CD4-positive, alpha-beta T cell treated with Interleukin-10 for 1 hour (primary cell): Measurements from ENCODE around the gene ADGRV1.
"Not testable (repeated sequence)": the region's sequence is repeated elsewhere in the genome, so short reads cannot be mapped to it uniquely, and the experiment has no call there.

Experiments
- DNase-seq: peaks from one replicate; pipeline ENCODE4 v3.0.0-alpha.2; 2020

Gene ADGRV1

DNA sequence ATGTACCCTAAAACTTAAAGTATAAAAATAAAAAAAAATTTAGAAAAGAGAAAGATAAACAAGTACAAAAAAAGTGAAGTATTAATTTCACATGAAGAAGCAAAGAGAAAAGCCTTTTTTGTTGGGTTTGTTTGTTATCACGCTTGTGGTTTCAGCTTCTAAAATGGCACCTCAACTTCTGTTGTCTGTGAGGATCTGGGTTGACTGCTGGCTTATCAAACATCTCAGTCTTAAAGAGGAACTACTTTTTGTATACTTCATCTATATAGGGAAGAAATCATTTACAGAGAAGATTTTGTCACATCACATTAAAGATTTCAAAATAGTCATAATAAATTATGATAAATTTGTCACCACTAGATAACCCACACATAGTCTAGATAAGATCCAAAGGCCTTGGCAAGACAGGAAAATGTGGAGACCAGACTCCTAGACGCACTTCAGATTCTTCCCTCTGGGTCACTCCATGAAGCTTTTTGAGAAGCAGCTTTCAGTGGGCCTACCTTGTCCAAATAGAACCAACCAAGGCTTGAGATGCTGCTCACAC, 8.8 kb upstream of the ADGRV1 start:
- DNase-seq, result no peak

DNA sequence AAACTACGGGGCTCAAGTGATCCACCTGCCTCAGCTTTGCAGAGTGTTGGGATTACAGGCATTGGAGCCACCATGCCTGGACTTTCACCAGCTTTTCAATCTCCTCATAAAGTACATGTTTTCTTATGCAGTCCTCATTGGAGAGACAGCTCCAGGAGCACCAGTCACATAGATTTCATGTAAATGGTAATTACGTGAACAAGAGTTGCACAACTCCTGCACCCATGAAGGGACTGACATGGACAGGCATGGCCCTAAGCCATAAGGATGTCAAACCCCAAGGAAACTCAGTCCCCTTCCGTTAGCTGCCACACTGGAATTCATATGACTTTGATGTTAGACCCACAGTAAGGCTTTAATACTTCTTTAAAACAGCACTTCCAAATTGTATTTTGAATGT, 7.6 kb upstream of the ADGRV1 start:
- DNase-seq, result no peak

DNA sequence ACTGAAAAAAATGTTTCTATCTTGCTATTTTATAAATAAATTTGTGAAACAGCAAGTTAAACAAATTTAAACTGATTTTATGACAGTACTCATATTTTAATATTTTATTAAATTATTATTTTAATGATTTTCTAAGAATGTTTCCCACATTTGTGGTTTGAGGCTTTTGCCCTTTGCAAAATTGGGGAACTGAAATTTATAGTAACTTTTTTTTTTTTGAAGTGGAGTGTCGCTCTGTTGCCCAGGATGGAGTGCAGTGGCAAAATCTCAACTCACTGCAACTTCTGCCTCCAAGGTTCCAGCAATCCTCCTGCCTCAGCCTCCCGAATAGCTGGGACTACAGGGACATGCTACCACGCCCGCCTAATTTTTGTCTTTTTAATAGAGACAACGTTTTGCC, 7.2 kb upstream of the ADGRV1 start:
- no peak for DNase-seq

DNA sequence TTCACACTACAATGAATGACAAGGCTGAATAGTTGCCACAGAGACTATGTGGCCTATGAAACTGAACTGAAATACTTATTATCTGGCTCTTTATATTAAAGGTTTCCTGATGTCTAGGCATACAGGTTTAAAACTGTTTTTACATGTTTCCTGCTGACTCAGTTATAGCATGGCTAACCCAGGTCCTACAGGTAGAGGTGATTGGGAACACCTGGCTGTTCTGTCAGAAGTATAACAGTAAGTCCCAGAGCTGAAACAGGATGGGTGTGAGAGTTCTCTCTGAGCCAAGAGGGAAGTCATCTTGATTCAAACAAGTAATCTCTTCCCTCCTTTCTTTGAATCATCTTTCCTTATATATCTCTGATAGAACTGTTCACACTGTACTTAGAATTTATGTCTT, 4.9 kb upstream of the ADGRV1 start:
- no peak for DNase-seq

DNA sequence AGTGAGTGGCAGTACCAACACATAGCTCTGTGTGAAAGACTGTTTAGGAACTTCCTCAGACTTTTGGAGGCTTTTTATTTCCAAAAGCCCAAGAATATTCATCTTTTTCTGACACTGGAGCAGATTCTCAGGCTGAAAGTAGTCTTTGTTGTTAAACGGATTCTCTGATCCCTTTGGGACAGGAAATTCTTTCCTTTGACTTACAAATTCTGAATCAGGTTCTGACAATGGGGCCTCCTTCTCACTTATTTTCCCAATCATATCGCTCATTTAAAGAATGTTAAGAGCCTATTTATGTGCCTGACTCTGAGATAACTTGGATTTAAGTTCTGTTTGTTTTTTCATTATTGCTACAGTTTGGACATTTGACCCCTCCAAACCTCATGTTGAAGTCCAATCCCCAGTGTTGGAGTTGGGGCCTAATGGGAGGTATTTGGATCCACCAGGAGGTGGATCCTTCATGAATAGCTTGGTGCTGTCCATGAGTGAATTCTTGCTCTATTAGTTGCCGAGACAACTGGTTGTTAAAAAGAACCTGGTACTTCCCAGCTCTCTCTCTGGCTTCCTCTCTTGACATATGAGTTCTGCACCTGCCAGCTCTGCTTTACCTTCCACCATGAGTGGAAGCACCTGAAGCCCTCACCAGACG, 4.1 kb upstream of the ADGRV1 start:
- no peak for DNase-seq

DNA sequence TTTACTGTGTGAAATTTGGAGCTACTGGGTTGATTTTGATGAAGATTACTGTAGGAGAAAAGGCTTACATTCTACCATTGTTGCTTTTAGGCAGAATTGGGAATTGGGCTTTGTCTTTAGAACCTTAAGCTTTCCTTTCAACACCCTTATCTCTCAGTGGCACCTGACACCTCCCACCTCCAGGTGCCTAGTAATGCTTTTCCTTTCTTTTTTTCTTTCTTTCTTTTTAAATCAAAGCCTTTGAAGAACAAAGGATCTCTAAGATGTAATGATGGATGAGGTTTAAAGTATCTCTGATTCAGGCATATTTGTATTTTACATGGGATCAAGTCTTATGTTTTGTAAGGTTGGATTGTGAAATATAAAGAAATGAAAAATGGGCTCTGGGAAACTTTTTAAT, 2.9 kb upstream of the ADGRV1 start:
- no peak for DNase-seq

DNA sequence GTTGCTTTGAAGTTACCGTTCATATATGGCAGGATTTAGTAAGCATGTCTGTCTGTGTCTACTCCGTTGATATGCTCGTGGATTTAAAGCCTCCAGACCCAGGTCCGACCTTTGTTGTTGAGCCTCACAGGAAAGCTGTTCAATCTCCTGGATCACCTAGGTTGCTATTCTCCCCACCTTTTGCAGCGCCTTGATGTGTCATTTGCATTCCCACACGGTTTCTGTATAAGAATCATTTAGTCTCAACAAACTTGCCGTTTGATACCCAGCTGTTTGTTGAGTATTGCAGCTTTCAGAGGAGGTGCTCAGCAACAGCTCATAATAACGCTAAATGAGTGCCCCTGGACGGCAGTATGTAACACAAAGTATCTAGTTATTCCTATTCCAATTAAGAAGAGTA, 1.2 kb upstream of the ADGRV1 start:
- no peak for DNase-seq

DNA sequence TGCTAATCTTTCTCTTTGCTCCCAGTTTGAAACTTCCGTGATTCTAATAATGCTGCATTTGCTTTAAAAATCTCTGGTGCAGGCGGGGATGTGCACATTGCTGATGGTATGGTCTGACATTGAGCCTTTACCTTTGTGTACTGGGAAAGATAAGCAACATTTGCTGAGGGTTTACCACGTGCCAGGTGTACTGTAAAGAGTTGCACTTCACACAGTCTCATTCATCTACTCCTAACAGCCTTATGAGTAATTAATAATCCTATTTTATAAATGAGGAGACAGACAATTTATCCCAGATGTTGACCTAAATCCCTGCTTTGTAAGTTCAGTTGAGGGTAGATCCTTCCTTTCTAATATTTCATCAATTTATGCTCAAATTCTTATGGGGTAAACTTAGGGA, 726 bp upstream of the ADGRV1 start:
- DNase-seq, result no peak

DNA sequence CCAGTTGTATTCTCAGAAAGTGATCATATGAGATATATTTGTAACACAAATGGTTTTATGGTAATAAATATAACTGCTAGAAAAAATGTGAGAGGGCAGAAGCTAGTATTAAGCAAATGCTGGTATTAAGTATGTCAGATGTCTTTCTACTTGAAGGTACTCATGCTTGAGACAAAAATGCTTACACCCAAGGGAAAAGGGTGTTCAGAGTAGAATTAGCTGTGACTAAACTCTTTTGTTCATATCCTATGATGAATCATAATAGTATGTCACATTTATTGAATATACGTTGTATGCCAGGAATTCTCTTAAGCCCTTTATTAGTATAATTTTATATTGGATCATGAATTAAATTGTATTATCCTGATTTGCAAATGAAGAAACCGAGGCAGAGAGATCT, 2.2 kb downstream of the ADGRV1 start:
- DNase-seq, result no peak

DNA sequence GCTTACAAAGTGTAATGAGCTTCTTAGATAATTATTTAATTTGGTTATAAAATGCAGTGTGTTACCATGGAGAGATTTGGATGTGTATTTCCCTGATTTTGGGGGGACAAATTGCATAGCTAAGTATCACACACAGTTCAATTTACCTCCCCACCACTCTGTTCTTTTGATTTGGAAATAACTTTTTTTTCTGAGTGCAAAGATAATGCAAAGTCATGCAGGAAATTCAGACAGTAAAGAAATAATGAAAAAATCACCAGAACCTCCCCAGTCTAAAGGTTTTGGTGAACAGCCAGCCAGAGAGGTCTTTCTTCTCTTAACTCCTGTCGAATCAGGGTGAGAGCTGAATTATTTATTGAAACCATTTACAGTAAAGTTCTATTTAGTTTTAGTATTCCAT, 3.2 kb downstream of the ADGRV1 start:
- DNase-seq, result no peak

DNA sequence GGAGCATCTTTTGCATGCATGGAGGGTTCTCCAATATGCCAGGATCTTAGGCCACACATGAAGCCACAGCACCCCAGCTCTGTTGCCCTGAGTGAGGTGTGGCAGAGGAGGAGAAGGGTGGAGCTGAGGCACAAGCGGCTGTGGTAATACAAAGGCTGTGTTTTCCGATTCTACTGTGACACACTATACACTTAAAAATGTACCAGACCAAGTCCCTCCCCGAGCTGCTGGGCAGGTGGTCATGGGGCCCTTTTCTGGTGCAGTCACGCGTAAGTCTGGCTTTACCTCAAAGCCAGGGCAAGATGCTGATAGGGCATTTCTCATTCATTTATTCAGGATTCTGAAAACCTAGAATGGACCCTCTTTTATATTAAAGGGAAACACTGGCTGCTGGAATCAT, 3.7 kb downstream of the ADGRV1 start:
- DNase-seq, result no peak

DNA sequence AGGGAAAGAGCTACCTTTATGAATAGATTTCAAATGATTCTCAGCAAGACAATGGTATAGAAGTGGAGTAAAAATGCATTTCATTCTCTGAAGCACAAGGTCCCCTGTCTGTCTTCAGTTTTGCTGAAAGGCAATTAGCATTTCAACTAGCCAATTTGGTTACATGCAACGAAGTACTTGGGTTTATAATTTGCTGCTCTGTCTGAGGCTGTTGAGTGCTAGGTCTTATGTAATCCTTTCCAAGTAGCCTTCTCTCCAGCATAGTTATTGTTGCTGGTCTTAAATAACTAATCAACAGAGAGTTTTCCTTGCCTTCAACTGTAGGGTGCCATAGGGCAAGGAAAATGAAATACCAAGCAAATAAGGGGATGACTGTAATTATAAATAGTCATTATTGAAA, 4.5 kb downstream of the ADGRV1 start:
- no peak for DNase-seq

DNA sequence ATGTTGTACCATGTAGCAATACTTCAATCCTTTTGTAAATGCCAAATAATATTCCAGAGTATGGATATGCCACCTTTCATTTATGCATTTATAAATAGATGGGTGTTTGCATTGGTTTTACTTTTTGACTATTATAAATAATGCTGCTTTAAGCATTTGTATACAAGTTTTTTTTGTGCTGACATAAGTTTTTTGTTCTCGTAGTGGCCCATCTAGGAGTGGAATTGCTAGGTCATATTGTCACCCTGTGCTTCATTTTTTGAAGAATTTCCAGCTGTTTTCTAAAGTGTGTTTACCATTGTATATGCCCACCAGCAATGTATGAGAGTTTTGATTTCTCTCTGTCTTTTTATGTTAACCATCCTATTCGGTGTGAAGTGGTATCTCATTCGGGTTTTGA, 6.9 kb downstream of the ADGRV1 start:
- DNase-seq, result no peak

DNA sequence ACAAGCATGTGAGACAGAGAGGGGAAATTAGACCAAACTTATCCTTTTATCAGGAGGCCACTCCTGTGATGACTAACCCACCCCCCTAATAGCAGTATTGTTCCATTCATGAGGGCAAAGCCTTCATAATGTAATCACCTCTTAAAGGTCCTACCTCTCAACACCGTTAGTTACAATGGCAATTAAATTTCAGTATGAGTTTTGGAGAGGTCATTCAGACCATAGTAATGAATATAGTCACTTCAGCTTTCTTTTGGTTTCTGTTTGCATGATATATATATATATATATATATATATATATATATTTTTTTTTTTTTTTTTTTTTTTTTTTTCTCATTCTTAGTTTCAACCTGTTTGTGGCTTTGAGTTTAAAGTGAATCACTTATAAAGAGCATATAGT, 10.5 kb downstream of the ADGRV1 start:
- DNase-seq, result no peak

DNA sequence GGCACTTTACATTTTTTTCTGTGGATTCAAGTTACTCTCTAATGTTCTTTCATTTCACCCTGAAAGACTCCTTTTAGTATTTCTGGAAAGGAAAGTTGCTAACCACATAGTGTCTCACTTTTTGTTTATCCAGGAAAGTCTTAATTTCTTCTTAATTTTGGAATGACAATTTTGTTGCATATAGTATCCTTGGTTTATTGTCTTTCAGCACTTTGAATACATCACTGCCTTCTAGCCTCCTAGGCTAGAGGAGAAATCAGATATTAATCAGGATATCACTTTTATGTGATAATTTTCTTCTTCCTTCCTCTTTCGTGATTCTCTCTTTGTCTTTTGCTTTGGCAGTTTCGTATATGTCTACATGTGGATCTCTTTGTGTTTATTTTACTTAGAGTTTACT, 11.4 kb downstream of the ADGRV1 start:
- DNase-seq, result no peak

DNA sequence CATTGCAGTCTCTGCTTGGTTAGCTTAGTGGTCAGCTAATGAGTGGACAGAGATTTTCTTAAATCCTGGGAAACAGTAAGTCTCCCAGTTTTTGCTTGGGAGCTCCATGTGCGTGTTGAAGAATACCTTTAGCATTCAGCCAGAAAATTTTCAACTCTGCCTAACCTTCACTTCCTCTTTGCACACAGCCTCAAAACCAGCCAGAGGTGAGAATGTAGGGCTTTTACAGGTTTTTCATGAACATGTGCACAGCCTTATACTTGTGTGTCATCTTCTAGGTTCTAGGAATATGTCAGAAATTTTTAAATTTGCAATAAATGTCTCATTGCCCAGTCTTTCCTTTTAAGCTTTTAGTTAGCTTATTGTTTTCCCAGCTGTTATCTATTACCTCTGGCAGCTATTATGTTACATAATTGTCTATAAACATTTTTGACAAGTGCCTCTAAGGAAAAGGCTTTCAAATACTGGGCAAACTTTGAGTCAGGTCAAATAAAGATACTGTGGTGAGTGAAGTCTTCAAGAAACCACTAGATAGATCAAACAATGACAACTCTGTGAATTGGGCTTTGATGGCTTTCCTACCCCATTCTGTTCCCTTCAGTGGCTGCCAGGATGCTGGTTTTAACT, 12.7 kb downstream of the ADGRV1 start:
- no peak for DNase-seq

DNA sequence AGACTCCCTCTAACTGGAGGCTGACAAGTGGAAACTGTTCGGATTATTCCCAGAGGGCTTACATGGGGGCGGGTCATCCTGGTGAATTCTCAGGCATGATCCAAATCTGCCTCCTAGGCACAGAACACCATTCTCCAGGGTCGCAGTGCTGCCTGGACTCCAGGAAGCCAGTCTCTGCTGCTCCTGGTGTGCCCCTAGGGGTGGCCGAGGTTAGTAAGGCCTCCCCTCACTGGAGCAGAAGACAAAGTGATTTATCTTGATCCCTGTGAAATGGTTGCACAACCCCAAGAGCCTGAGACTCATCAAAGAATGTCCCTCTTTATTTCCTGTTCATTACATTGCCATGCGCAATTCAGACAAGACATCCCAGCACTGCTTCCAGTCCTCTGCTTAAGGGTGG, 17.1 kb downstream of the ADGRV1 start:
- no peak for DNase-seq

DNA sequence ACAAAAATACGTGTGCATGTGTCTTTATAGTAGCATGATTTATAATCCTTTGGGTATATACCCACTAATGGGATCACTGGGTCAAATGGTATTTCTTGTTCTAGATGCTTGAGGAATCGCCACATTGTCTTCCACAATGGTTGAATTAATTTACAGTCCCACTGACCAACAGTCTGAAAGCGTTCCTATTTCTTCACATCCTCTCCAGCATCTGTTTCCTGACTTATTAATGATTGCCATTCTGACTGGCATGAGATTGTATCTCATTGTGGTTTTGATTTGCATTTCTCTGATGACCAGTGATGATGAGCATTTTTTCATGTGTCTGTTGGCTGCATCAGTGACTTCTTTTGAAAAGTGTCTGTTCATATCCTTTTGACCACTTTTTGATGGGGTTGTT, 18.0 kb downstream of the ADGRV1 start:
- DNase-seq, result not testable (repeated sequence)

DNA sequence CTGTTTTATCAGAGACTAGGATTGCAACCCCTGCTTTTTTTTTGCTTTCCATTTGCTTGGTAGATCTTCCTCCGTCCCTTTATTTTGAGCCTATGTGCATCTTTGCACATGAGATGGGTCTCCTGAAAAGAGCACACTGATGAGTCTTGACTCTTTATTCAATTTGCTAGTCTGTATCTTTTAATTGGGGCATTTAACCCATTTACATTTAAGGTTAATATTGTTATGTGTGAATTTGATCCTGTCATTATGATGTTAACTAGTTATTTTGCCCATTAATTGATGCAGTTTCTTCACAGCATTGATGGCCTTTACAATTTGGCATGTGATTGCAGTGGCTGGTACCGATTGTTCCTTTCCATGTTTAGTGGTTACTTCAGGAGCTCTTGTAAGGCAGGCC, 21.3 kb downstream of the ADGRV1 start:
- DNase-seq, result not testable (repeated sequence)

DNA sequence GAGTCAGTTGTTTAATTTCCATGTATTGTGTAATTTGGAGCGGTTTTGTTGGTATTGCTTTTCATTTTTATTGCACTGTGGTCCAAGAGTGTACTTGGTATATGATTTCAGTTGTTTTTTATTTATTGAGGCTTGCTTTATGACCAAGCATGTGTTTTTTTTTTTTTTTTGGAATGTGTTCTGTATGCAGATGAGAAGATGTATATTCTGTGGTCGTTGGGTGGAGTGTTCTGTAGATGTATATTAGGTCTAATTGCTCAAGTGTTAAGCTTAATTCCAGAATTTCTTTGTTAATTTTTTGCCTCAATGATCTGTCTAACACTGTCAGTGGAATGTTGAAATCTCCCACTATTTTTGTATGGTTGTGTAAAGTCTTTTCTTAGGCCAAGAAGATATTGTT, 23.4 kb downstream of the ADGRV1 start:
- no peak for DNase-seq

DNA sequence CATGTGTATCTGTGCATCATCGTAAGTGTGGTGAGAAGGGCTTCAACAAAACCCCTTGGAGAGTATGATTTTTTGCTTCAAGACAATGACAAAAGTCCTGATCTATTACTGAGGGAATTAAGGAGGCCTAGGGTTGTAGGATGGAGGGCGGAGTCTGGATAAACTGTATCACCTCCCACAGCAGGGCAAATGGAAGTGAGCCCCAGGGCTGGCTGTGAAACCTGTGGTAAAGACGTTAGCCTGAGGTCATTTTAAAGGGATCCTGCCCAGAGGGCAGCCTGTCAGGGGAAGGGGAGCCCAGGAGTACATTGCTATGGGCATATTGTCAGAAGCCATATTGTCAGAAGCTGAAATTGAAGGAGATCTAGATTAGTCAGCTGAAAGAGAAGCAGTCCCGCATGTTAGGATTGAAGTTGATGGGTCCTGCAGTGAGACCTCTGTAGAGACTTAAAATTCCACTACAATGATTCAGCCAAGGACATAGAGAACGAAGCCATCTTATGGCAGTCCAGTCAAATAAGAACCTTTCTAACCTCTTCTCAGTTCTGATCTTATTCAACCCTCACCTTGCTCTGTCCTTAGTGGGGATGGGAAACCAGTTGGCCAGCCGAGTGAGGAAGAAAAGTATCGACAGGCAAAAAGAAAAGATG, 26.9 kb downstream of the ADGRV1 start:
- DNase-seq, result no peak

DNA sequence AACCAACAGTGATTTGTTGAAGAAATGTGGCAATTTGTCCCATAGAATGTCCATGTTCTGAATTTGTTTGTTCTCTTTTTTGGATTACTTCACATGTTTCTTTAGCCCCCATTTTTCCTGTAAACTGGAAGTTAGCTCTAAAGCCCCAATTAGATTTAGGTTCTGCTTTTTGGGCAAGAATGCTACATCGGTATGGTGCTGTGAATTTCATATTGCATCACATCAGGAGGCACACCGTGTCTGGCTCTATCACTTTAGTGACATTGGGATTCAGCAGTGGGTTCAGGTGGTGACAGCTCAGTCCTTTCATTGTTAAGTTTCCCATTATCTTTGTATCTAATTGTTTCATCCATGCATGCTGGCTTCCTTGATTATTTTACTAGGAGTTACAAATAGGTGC, 27.9 kb downstream of the ADGRV1 start:
- no peak for DNase-seq

DNA sequence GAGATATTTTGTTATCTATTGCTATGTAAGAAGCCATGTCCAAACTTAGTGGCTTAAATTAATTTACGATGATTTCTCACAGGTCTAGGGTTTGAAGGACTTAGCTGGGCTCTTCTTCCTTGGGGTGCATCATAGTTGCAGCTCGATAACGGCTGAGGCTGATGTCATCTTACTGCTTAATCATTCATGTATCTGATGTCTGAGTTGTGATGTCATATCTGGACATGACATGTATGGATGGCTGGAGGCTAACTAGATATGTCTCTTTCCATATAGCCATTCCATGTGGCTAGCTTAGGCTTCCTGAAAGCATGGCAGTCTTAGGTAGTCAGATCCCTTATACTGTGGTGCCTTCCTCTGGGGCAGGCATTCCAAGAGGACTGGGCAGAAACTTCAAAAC, 31.6 kb downstream of the ADGRV1 start:
- DNase-seq, result no peak

DNA sequence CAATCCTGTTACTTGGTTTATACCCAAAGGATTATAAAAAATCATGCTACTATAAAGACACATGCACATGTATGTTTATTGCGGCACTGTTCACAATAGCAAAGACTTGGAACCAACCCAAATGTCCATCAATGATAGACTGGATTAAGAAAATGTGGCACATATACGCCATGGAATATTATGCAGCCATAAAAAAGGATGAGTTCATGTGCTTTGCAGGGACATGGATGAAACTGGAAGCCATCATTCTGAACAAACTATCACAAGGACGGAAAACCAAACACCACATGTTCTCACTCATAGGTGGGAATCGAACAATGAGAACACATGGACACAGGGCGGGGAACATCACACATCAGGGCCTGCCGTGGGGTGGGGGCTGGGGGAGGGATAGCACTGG, 34.5 kb downstream of the ADGRV1 start:
- DNase-seq, result not testable (repeated sequence)

DNA sequence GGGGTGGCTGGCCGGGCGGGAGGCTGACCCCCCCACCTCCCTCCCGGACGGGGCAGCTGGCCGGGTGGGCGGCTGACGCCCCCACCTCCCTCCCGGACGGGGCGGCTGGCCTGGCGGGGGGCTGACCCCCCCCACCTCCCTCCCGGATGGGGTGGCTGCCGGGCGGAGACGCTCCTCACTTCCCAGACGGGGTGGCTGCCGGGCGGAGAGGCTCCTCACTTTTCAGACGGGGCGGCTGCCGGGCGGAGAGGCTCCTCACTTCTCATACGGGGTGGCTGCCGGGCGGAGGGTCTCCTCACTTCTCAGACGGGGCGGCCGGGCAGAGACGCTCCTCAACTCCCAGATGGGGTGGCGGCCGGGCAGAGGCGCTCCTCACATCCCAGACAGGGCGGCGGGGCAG, 37.2 kb downstream of the ADGRV1 start:
- not testable (repeated sequence) for DNase-seq
